DMS153 treated with DMSO at 0.1 percent for 48 hours (cell line): ENCODE measurements around the gene SMIM35.

Experiments
- DNase-seq: peaks from one replicate; lab custom pipeline; 2025; ENCODE audit not compliant: unreplicated experiment; lab: John Stamatoyannopoulos, UW

Gene SMIM35

GRCh38 chr11:118060081-118060661 lies 26.6 kb downstream of the SMIM35 start:
- no peak for DNase-seq

DNA sequence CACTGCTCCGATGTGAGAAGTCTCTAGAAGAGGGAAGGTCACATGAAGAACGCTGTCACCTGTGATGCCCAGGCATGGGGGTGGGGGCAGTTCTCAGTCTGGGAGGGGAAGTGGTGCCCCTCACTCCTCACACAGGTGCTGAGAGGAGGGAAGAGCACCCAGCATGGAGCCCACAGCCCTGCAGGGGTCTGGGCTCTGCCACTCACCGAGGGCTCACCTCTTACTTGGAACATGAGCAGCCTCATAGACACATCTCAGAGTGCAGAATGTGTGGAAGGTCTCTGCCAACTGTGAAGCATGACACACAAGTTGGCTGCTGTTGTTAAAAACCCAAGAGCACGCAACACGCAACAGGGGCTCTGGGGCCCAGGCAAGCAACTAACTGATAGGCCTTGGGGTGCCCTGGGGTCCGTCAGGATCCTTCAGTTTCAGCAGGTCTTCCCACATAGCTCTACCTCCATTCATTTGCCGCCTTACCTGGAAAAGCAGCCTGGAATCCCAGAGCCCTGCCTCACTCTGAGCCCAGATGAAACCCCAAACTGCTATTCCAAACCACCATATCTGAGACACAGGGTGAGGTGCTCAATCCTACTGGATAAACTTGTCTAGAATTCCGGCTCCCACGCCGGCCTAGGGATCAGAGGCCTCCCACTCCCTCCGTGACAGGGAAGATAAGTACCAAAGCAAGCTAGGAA lies 27.4 kb downstream of the SMIM35 start:
- no peak for DNase-seq

- no peak for DNase-seq
These were observed 28.2 kb downstream of the SMIM35 start for GRCh38 chr11:118058311-118059245.

DNA sequence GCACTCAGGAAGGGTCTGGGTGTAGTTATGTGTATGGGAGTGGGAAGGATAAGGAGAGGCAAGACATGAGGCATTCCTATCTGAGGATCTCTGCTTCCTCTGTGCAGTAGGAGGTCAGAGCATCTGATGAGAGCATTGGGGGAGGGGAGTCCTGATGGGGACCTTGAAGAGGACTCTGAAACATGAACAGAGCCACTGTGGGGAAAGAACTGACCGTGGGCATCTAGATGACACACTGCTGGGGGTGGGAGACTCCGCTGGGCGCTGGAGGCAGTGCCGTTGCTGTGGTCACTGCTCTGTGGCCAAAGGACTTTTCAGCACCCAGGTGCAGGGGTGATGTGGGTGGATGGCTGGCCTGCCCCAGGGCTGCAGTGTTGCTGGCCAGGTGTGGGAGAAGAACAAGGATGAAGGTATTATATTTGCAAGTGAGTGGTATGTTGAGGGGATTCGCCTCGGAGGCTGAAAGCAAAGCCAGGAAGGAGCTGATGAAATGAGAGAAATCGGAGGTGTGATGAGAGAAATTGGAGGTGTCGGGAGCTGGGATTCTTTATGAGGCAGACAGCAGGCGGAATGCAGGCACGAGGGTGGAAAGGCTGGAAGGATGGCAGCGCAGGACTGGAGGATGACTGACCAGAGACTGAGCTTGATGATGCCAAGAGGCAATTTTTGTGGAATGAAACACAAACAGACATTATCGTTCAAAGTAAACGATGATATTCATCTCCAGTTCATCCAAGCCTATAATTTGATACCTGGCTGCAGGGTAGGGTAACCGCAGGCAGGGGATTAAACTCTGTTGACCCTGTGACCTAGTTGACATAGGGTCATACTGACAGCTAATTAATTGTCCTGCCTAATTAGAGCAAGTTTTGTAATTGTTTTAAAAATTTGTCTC lies 29.3 kb downstream of the SMIM35 start:
- DNase-seq = no peak

DNA sequence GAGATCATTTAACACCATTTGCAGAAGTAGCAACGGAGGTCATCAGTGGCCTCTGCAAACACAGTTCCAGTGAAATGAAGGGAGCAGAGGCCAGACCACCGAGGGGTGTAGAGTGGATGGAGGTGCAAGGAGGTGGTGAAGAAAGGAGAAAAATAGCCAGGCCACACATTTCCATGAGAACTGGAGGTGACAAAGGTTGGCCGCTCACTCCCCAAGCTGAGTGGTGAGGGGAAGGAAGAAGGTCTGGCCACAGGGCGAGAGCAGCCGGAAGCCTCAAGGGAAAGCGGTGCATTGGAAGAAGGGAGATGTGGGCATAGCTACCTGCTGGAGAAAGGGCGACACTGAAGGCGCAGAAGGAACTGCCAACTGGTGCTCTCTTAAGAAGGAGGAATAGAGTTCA lies 30.0 kb downstream of the SMIM35 start:
- DNase-seq = no peak

GRCh38 chr11:118055966-118056365 lies 30.8 kb downstream of the SMIM35 start:
- DNase-seq = no peak

DNA sequence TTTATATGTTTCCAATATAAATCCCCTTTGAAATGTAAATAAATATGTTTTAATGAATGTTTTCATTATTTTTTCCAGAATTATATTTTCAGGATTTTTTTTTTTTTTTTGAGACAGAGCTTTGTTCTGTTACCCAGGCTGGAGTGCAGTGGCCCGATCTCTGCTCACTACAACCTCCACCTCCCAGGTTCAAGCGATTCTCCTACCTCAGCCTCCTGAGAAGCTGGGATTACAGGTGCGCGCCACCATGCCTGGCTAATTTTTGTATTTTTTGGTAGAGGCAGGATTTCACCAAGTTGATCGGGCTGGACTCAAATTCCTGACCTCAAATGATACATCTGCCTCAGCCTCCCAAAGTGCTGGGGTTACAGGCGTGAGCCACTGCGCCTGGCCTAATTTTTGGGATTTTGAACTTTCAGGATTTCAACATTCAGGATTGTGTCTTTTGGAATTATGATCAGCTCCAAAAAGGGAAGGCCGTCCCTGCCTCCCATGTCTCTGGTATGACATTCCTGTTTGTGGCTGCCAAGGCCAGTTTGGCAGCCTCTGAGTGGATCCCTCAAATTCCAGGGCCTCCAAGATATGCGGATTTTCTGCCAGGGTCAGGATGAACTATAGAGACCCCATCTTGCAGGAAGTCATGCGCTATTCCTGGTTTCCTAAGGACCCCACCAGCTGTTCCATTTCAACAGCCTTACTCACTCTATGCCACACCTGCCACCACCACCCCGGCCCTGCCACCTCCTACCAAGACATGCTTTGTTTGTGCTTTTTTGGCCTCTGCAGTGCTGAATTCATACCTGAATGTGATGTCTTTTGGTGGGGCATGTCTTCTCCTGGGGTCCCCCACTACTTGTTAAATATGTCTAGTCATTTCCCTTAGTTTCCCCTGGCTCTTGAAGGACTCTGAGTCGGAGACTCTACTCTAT lies 31.8 kb downstream of the SMIM35 start:
- DNase-seq = no peak

DNA sequence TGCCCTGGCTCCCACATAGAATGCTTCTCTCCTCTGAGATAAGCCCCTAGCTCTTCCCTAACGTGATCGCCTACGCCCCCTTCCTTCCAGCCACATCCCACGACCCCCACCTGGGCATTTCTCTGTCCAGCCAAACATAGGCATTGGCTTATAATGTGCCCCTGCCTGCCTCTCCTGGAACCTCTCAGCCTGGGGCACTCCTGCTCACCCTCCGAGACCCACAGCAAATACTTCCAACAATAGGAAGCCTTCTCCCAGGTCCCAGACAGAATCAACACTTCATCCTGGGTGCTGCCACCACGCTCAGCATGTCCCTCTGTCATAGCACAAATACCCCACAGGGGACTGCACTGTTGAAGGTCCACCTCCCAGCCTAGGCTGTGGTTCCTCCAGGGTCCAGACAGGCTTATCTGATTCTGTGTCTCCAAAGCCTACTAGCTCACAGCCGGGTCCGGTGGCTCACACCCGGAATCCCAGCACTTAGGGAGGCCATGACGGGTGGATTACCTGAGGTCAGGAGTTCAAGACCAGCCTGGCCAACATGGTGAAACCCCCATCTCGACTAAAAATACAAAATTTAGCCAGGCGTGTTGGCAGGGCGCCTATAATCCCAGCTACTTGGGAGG lies 34.1 kb downstream of the SMIM35 start:
- no peak for DNase-seq

DNA sequence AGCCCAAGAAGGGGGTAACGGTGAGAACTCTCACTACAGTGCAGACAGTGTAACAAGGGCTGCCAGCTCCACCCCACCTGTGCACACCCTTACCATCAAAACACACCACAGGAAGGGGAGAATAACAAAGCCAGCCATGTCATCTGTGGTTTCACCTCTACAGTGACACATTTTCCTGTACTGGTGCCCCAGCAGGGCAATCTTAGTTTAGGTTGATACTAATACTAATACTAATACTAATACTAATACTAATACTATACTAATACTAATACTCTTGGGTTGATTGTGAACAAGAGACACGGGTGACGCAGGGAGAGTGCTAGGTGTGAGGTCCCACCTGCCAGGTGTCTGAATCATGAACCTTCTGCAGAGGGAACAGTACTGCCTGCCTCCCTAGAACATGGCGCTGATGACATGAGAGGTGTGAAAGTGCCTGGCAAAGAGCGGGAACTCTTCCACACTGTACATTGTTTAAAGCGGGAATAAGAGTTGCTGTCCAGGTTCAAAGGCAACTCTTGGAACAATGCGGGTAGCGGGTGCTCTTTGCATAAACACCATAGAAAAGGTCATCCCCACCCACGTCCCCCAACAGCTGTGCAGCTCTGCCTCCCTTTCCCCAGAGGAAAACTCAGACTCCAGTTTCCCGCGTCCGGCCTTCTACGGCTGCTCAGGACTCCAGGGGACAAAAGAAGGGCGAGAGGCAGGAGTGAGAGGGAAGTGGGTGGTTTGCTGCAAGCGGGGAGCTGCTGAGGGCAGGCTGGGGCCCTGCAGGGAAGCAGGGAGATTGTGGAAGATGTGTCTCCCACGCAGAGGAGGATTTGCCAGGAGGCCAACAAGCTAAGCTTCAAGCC lies 34.9 kb downstream of the SMIM35 start:
- no peak for DNase-seq

- DNase-seq = no peak
These were observed 35.6 kb downstream of the SMIM35 start for GRCh38 chr11:118051136-118051610.

GRCh38 chr11:118050208-118050891 lies 36.4 kb downstream of the SMIM35 start:
- DNase-seq = no peak

GRCh38 chr11:118049771-118050170 lies 37.0 kb downstream of the SMIM35 start:
- DNase-seq = no peak

GRCh38 chr11:118048472-118049370 lies 38.0 kb downstream of the SMIM35 start:
- no peak for DNase-seq

GRCh38 chr11:118047749-118048148 lies 39.0 kb downstream of the SMIM35 start:
- no peak for DNase-seq

DNA sequence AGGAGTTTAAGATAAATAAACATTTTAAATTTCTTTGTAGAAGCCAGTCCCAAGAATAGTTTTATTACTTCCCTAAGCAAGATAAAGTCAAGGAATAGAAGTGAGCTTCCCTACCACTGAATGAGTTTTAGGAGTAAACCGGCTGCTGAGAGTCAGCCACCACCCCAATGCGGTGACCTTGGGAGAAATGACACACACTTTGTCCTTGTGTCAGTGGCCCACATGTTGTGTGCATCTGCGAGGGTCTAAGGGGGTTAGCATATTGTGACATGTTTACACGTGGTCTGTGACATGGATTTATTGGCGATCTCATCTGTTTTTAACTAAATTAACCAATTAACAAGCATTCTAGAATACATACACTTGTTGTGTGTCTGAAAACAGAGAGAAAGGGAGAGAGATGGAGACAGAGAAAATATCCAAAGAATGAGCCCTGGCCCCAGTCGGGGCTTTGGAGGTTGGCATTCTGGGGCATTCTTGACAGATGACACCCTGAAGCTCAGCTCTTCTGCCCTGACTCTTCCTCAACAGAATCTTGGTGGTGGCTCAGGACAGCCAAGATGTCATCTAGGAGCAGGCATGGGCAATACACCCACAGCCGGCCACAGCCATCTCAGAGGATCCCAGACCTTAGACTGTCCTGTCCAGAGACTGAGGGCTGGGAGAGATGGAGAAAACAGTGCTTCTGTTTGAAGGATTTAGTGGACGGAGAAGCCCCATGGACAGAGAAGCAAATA lies 39.6 kb downstream of the SMIM35 start:
- no peak for DNase-seq
